ENCODE results near the gene ZFP2. TPM values are rescaled to one million over a fixed set of nuclear protein-coding genes. Genes with fewer than 3 reads are reported as not detected.

The ZFP2 gene
- total RNA-seq, 4 donors from 2014 or later = 0.38 to 3.3 (median 1.9) TPM

- DNase-seq (ENCODE audit: low spot score in 2 of 2) = no peak
- intact Hi-C loops (cut with DNase I; ENCODE audit: low total_unique reads) = no loop called here
- TF ChIP-seq, protein P1, sequence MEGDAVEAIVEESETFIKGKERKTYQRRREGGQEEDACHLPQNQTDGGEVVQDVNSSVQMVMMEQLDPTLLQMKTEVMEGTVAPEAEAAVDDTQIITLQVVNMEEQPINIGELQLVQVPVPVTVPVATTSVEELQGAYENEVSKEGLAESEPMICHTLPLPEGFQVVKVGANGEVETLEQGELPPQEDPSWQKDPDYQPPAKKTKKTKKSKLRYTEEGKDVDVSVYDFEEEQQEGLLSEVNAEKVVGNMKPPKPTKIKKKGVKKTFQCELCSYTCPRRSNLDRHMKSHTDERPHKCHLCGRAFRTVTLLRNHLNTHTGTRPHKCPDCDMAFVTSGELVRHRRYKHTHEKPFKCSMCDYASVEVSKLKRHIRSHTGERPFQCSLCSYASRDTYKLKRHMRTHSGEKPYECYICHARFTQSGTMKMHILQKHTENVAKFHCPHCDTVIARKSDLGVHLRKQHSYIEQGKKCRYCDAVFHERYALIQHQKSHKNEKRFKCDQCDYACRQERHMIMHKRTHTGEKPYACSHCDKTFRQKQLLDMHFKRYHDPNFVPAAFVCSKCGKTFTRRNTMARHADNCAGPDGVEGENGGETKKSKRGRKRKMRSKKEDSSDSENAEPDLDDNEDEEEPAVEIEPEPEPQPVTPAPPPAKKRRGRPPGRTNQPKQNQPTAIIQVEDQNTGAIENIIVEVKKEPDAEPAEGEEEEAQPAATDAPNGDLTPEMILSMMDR (IDR thresholded peaks at IDR 0.05) = no peak
- TF ChIP-seq POLR2A (IDR thresholded peaks at IDR 0.05) = no peak
- 2 to 10% methylated on average over 4 to 12 of the region's 23 CpGs for WGBS, 2 donors
- peak overlapping the region; percentile 19 for H3K4me3 ChIP-seq (ENCODE audit: low read depth, poor library complexity, severe bottlenecking)
These were observed 45.6 kb downstream of the ZFP2 start for GRCh38 chr5:178941361-178941760.

DNA sequence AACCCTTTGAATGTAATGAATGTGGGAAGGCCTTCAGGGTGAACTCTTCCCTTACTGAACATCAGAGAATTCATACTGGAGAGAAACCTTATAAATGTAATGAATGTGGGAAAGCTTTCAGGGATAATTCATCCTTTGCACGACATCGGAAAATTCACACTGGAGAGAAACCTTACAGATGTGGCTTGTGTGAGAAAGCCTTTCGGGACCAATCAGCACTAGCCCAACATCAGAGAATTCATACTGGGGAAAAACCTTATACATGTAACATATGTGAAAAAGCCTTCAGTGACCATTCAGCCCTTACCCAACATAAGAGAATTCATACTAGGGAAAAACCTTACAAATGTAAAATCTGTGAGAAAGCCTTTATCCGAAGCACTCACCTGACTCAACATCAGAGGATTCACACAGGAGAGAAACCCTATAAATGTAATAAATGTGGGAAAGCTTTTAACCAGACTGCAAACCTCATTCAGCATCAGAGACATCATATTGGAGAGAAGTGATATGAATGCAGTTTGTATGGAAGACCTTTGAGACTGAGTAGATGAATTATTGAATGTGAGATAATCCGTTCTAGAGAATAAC is 69.8 kb downstream of the ZFP2 start:
- H3K4me3 ChIP-seq (ENCODE audit: low read depth, poor library complexity, severe bottlenecking) = no peak overlapping the region
- intact Hi-C loops (cut with DNase I; ENCODE audit: low total_unique reads) = no loop called here
- TF ChIP-seq POLR2A (IDR thresholded peaks at IDR 0.05) = no peak
- TF ChIP-seq, protein P1 (IDR thresholded peaks at IDR 0.05) = no peak
- 94 to 96% methylated on average over 5 of the region's 5 CpGs for WGBS, 2 donors
- DNase-seq (ENCODE audit: low spot score in 2 of 2) = no peak

DNA sequence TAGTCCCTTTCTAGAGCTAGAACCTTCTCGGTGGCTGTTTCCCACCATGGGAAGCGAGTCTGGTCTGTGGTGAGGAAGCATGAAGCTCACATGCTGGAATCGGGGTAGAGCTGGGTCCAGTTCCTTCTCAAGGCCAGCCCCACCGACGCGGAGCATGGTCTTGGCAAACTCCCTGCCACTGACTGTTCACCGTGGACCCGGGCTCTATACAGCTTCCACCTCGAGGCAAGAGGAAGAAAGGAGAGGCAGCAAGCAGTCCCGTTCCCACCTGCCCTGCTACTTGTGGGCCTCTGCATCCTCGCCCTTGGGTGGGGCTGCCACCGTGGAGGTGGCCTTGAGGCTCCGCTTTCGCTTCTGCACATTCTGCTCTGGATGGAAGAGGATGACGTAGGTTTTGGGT is 85.7 kb downstream of the ZFP2 start:
- no peak overlapping the region for H3K4me3 ChIP-seq (ENCODE audit: low read depth, poor library complexity, severe bottlenecking)
- peak in 1 of 2 donors; percentile 53 for DNase-seq (ENCODE audit: low spot score in 2 of 2)
- TF ChIP-seq, protein P1 (IDR thresholded peaks at IDR 0.05) = no peak
- no peak for TF ChIP-seq POLR2A (IDR thresholded peaks at IDR 0.05)
- 96 to 98% methylated on average over 15 of the region's 15 CpGs for WGBS, 2 donors
- intact Hi-C loops (cut with DNase I; ENCODE audit: low total_unique reads) = no loop called here

Other genes starting within 250 kb of the ZFP2 start
- gene ZNF354A, start 165.3 kb upstream of the ZFP2 start, total RNA-seq = 10 to 100 TPM; 11.1 to 24.3 (median 11.9) TPM
- gene ZNF354B, start 36.0 kb upstream of the ZFP2 start, total RNA-seq = 10 to 100 TPM in 3 of 4 donors, 1 to 10 TPM in 1; 9.5 to 24.8 (median 16.4) TPM
- gene ZNF454, start 45.3 kb downstream of the ZFP2 start, total RNA-seq = 1 to 10 TPM in 1 of 4 donors, under 1 TPM in 3; 0.08 to 4.2 (median 0.51) TPM
- gene GRM6, start 99.4 kb downstream of the ZFP2 start, total RNA-seq = not detected
- gene ZNF879, start 127.9 kb downstream of the ZFP2 start, total RNA-seq = 1 to 10 TPM in 3 of 4 donors, under 1 TPM in 1; 0.84 to 8.4 (median 2.7) TPM
- 1 to 10 TPM; 1.3 to 3.4 (median 2.0) TPM for gene ZNF354C, start 164.5 kb downstream of the ZFP2 start, total RNA-seq